ENCODE measurements around the gene PLEKHM3. TPM values are rescaled to one million over a fixed set of nuclear protein-coding genes. Genes with fewer than 3 reads are reported as not detected.

The PLEKHM3 gene
- total and polyA plus RNA-seq, 4 donors = 3.0 to 18.3 (median 5.5) TPM

DNA sequence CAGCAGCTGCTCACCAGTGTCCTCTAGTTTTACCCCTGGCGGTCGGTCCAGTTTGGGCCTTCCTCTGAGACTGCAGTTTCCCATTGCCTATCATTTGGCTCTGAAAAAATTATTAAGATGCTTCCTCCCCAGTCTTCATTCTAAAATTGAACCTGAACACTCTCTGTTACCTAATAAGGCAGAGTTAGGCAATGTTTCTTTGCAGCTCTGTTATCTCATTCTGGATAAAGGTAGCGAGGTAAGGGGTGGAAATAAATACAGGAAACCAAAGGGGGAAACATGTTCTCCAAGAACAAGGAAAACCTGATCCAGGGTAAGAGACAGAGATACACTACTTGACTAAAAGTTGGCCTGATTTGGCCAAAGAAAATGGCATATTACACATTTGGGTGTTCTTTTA, 164.6 kb downstream of the PLEKHM3 start:
- Histone ChIP-seq H3K27me3 (ENCODE audit: control insufficient read depth in 4 of 4, insufficient read depth in 4 of 4, low read length in 3 of 4) (no peaks in the 10 kb centered on the region), H3K27ac (ENCODE audit: low read depth in 1 of 2, low read length in 2 of 2) (peak overlapping the region; percentile 66 to 74), H3K9me3 (ENCODE audit: control insufficient read depth in 4 of 4, low read length in 3 of 4) (no peaks in the 10 kb centered on the region), H3K4me1 (ENCODE audit: control insufficient read depth in 4 of 4, insufficient read depth in 4 of 4, low read length in 3 of 4) (peaks cover 6 to 11% (median 7%) of the 10 kb centered on the region in 4 donors), H3K9ac (ENCODE audit: low read depth in 1 of 2, low read length in 2 of 2) (no peak overlapping the region), H3K36me3 (ENCODE audit: control insufficient read depth in 4 of 4, insufficient read depth in 3 of 4, low read depth in 1 of 4, low read length in 3 of 4) (no peaks in the 10 kb centered on the region), H3K4me3 (ENCODE audit: low read depth in 1 of 3, low read length in 3 of 3) (no peak overlapping the region)
- WGBS = 65% methylated on average over 3 of the region's 3 CpGs
- TF ChIP-seq TAF1 (conservative IDR thresholded peaks at IDR 0.05) (no peak), JUND (IDR thresholded peaks at IDR 0.05) (no peak), HNF4G (IDR thresholded peaks at IDR 0.05) (no peak), GABPA (IDR thresholded peaks at IDR 0.05 in 1 of 2, conservative IDR thresholded peaks at IDR 0.05 in 1 of 2) (no peak), RAD21 (IDR thresholded peaks at IDR 0.05) (peak; percentile 38 to 50), FOXA2 (IDR thresholded peaks at IDR 0.05) (no peak), YY1 (IDR thresholded peaks at IDR 0.05) (peak; percentile 32), SP1 (IDR thresholded peaks at IDR 0.05) (no peak), EGR1 (IDR thresholded peaks at IDR 0.05; ENCODE audit: low read depth in 2 of 2) (no peak), NR2F2 (IDR thresholded peaks at IDR 0.05) (no peak), RXRA (IDR thresholded peaks at IDR 0.05) (peak; percentile 52 to 66), HNF4A (conservative IDR thresholded peaks at IDR 0.05) (peak; percentile 42 to 57), FOXA1 (IDR thresholded peaks at IDR 0.05) (no peak)
- TF ChIP-seq, protein P1, sequence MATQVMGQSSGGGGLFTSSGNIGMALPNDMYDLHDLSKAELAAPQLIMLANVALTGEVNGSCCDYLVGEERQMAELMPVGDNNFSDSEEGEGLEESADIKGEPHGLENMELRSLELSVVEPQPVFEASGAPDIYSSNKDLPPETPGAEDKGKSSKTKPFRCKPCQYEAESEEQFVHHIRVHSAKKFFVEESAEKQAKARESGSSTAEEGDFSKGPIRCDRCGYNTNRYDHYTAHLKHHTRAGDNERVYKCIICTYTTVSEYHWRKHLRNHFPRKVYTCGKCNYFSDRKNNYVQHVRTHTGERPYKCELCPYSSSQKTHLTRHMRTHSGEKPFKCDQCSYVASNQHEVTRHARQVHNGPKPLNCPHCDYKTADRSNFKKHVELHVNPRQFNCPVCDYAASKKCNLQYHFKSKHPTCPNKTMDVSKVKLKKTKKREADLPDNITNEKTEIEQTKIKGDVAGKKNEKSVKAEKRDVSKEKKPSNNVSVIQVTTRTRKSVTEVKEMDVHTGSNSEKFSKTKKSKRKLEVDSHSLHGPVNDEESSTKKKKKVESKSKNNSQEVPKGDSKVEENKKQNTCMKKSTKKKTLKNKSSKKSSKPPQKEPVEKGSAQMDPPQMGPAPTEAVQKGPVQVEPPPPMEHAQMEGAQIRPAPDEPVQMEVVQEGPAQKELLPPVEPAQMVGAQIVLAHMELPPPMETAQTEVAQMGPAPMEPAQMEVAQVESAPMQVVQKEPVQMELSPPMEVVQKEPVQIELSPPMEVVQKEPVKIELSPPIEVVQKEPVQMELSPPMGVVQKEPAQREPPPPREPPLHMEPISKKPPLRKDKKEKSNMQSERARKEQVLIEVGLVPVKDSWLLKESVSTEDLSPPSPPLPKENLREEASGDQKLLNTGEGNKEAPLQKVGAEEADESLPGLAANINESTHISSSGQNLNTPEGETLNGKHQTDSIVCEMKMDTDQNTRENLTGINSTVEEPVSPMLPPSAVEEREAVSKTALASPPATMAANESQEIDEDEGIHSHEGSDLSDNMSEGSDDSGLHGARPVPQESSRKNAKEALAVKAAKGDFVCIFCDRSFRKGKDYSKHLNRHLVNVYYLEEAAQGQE (IDR thresholded peaks at IDR 0.05) = no peak
- TF ChIP-seq, protein P2, sequence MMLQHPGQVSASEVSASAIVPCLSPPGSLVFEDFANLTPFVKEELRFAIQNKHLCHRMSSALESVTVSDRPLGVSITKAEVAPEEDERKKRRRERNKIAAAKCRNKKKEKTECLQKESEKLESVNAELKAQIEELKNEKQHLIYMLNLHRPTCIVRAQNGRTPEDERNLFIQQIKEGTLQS (IDR thresholded peaks at IDR 0.05) = no peak
- TF ChIP-seq, protein P3, sequence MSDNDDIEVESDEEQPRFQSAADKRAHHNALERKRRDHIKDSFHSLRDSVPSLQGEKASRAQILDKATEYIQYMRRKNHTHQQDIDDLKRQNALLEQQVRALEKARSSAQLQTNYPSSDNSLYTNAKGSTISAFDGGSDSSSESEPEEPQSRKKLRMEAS (IDR thresholded peaks at IDR 0.05) = peak; percentile 42
- TF ChIP-seq, protein P4, sequence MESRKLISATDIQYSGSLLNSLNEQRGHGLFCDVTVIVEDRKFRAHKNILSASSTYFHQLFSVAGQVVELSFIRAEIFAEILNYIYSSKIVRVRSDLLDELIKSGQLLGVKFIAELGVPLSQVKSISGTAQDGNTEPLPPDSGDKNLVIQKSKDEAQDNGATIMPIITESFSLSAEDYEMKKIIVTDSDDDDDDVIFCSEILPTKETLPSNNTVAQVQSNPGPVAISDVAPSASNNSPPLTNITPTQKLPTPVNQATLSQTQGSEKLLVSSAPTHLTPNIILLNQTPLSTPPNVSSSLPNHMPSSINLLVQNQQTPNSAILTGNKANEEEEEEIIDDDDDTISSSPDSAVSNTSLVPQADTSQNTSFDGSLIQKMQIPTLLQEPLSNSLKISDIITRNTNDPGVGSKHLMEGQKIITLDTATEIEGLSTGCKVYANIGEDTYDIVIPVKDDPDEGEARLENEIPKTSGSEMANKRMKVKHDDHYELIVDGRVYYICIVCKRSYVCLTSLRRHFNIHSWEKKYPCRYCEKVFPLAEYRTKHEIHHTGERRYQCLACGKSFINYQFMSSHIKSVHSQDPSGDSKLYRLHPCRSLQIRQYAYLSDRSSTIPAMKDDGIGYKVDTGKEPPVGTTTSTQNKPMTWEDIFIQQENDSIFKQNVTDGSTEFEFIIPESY (IDR thresholded peaks at IDR 0.05) = peak; percentile 38
- TF ChIP-seq, protein P5, sequence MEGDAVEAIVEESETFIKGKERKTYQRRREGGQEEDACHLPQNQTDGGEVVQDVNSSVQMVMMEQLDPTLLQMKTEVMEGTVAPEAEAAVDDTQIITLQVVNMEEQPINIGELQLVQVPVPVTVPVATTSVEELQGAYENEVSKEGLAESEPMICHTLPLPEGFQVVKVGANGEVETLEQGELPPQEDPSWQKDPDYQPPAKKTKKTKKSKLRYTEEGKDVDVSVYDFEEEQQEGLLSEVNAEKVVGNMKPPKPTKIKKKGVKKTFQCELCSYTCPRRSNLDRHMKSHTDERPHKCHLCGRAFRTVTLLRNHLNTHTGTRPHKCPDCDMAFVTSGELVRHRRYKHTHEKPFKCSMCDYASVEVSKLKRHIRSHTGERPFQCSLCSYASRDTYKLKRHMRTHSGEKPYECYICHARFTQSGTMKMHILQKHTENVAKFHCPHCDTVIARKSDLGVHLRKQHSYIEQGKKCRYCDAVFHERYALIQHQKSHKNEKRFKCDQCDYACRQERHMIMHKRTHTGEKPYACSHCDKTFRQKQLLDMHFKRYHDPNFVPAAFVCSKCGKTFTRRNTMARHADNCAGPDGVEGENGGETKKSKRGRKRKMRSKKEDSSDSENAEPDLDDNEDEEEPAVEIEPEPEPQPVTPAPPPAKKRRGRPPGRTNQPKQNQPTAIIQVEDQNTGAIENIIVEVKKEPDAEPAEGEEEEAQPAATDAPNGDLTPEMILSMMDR (IDR thresholded peaks at IDR 0.05; ENCODE audit: low read depth, low read length, missing input control) = no peak
- no peak for DNase-seq (ENCODE audit: low spot score)

All from liver (tissue), 9 donors.